H1 (cell line): ENCODE results near the gene CACNA2D4. TPM values are rescaled to one million over a fixed set of nuclear protein-coding genes. Genes with fewer than 3 reads are reported as not detected.

ENCODE experiments used
- CTCF ChIA-PET: fragments of 300-600 bp; sonication (Branson Sonifier 250); formaldehyde crosslinking; loops from one replicate; lab custom pipeline; 2021; ENCODE audit not compliant: partially characterized antibody; lab: Charles Lee
- POLR2A ChIA-PET: fragments of 300-600 bp; sonication (Branson Sonifier 250); formaldehyde crosslinking; loops from one replicate; lab custom pipeline; 2021; ENCODE audit warnings: inconsistent platforms; ENCODE audit not compliant: partially characterized antibody; lab: Charles Lee
- DNase-seq, 2 experiments: peaks; one replicate each; pipeline versions ENCODE4 v3.0.0 to v3.0.0-alpha.2; 2010 to 2022; ENCODE audit warnings: low spot score in 2 of 2, low read depth in 1 of 2, mixed read lengths in 1 of 2
- FAIRE-seq: peaks from 2 replicates; lab custom pipeline; 2011; peaks lifted over from hg19 to GRCh38; lab: Jason Lieb, UNC
- H2AFZ ChIP-seq: 2 replicates; pipeline ENCODE4 v1.8.1; 2012; ENCODE audit warnings: low read length, inconsistent platforms
- H2AK5ac ChIP-seq: 2 replicates; pipeline ENCODE4 v1.6.1; 2013; ENCODE audit warnings: low read depth, low read length
- H2BK120ac ChIP-seq: replicated peaks from 2 replicates; pipeline ENCODE3; 2013; ENCODE audit warnings: low read depth, low read length, inconsistent platforms
- H2BK12ac ChIP-seq: 2 replicates; pipeline ENCODE4 v1.6.1; 2013; ENCODE audit warnings: low read depth, low read length
- H2BK15ac ChIP-seq: 2 replicates; pipeline ENCODE4 v1.6.1; 2013; ENCODE audit warnings: low read length
- H2BK20ac ChIP-seq: 2 replicates; pipeline ENCODE4 v1.6.1; 2013; ENCODE audit warnings: low read length
- H2BK5ac ChIP-seq: 2 replicates; pipeline ENCODE4 v1.6.1; 2013; ENCODE audit warnings: low read depth, low read length
- H3K14ac ChIP-seq: 2 replicates; pipeline ENCODE4 v1.6.1; 2013; ENCODE audit warnings: inconsistent platforms; ENCODE audit not compliant: insufficient read length
- H3K18ac ChIP-seq: 2 replicates; pipeline ENCODE4 v1.6.1; 2013; ENCODE audit warnings: low read length; ENCODE audit errors: extremely low read depth
- H3K23ac ChIP-seq: 2 replicates; pipeline ENCODE4 v1.6.1; 2013; ENCODE audit warnings: inconsistent platforms; ENCODE audit not compliant: insufficient read length
- H3K23me2 ChIP-seq: 2 replicates; pipeline ENCODE4 v1.6.1; 2013; ENCODE audit warnings: low read depth, low read length
- H3K27ac ChIP-seq: 2 replicates; pipeline ENCODE4 v1.6.1; 2011; ENCODE audit warnings: low read depth, low read length, inconsistent platforms
- H3K27me3 ChIP-seq, 4 experiments: replicated peaks in 1 of 4; 1 replicate in 1 of 4; 2 replicates in 3 of 4; pipeline versions ENCODE4 v1.6.1 to v1.8.1; 2011 to 2013; ENCODE audit warnings: low read length in 3 of 4, mild to moderate bottlenecking in 3 of 4, inconsistent platforms in 2 of 4, mixed read lengths in 2 of 4, moderate library complexity in 1 of 4; ENCODE audit not compliant: control insufficient read depth in 3 of 4, insufficient read depth in 3 of 4; ENCODE audit errors: extremely low read depth in 1 of 4
- H3K36me3 ChIP-seq, 4 experiments: 2 replicates each; pipeline versions ENCODE4 v1.6.1 to v1.8.1; 2011 to 2013; ENCODE audit warnings: mild to moderate bottlenecking in 4 of 4, low read length in 3 of 4, moderate library complexity in 2 of 4, control low read depth in 1 of 4, inconsistent platforms in 1 of 4; ENCODE audit not compliant: insufficient read depth in 4 of 4, control insufficient read depth in 2 of 4
- H3K4ac ChIP-seq: replicated peaks from 2 replicates; pipeline ENCODE3; 2013; ENCODE audit warnings: low read length, low read depth, mixed read lengths, inconsistent platforms; ENCODE audit not compliant: insufficient read length
- H3K4me1 ChIP-seq, 4 experiments: replicated peaks in 1 of 4; 1 replicate in 1 of 4; 2 replicates in 3 of 4; pipeline versions ENCODE4 v1.6.1 to v1.8.1; 2011 to 2013; ENCODE audit warnings: low read length in 3 of 4, inconsistent platforms in 2 of 4, mixed read lengths in 1 of 4; ENCODE audit not compliant: insufficient read depth in 4 of 4, control insufficient read depth in 3 of 4
- H3K4me2 ChIP-seq, 2 experiments: 2 replicates each; pipeline versions ENCODE4 v1.6.1 to v1.8.1; 2011 to 2013; ENCODE audit warnings: low read depth in 2 of 2, low read length in 2 of 2, control low read depth in 1 of 2, inconsistent platforms in 1 of 2, mild to moderate bottlenecking in 1 of 2; ENCODE audit not compliant: insufficient read depth in 1 of 2
- H3K4me3 ChIP-seq, 4 experiments: fragments of 200-600, 300-600 bp in 1 of 4; sonication (generic), shearing (Covaris generic), sonication (Bioruptor Twin) in 1 of 4; 2 replicates each; pipeline versions ENCODE4 v1.5.1 to v1.8.1; 2011 to 2016; ENCODE audit warnings: low read length in 4 of 4, low read depth in 3 of 4, control low read depth in 2 of 4, inconsistent platforms in 2 of 4, mild to moderate bottlenecking in 2 of 4, mixed read lengths in 1 of 4, moderate library complexity in 1 of 4; ENCODE audit not compliant: insufficient read depth in 2 of 4; ENCODE audit errors: extremely low read depth in 1 of 4
- H3K56ac ChIP-seq: replicated peaks from 2 replicates; pipeline ENCODE3; 2013; ENCODE audit warnings: low read depth, mild to moderate bottlenecking, mixed read lengths, low read length, inconsistent platforms; ENCODE audit not compliant: insufficient read length
- H3K79me1 ChIP-seq: 2 replicates; pipeline ENCODE4 v1.6.1; 2013; ENCODE audit warnings: low read depth, low read length, control low read depth
- H3K79me2 ChIP-seq, 2 experiments: 2 replicates each; pipeline versions ENCODE4 v1.6.1 to v1.8.1; 2012 to 2013; ENCODE audit warnings: low read length in 2 of 2, mild to moderate bottlenecking in 2 of 2, inconsistent platforms in 1 of 2; ENCODE audit not compliant: insufficient read depth in 2 of 2, control insufficient read depth in 1 of 2
- H3K9ac ChIP-seq, 4 experiments: replicated peaks in 1 of 4; 1 replicate in 1 of 4; 2 replicates in 3 of 4; pipeline versions ENCODE4 v1.6.1 to v1.8.1; 2011 to 2013; ENCODE audit warnings: low read depth in 3 of 4, low read length in 3 of 4, control low read depth in 2 of 4, mild to moderate bottlenecking in 2 of 4, moderate library complexity in 2 of 4, inconsistent platforms in 1 of 4; ENCODE audit errors: extremely low read depth in 1 of 4
- H3K9me3 ChIP-seq, 2 experiments: 2 replicates each; pipeline versions ENCODE4 v1.6.1 to v1.8.1; 2012 to 2013; ENCODE audit warnings: mild to moderate bottlenecking in 2 of 2, moderate library complexity in 2 of 2, control low read depth in 1 of 2, inconsistent platforms in 1 of 2, low read depth in 1 of 2, low read length in 1 of 2, mixed read lengths in 1 of 2; ENCODE audit not compliant: insufficient read depth in 2 of 2
- H4K20me1 ChIP-seq, 2 experiments: replicated peaks in 1 of 2; 2 replicates each; pipeline versions ENCODE3 to v1.8.1; 2011 to 2013; ENCODE audit warnings: inconsistent platforms in 2 of 2, low read length in 2 of 2, mild to moderate bottlenecking in 1 of 2; ENCODE audit not compliant: insufficient read depth in 2 of 2, control insufficient read depth in 1 of 2
- H4K5ac ChIP-seq: 2 replicates; pipeline ENCODE4 v1.6.1; 2013; ENCODE audit warnings: low read length, low read depth, mixed read lengths, inconsistent platforms; ENCODE audit not compliant: insufficient read length
- H4K8ac ChIP-seq: 2 replicates; pipeline ENCODE4 v1.8.0; 2013; ENCODE audit warnings: mild to moderate bottlenecking, moderate library complexity, low read length, inconsistent platforms; ENCODE audit not compliant: insufficient read depth; ENCODE audit errors: extremely low read depth
- H4K91ac ChIP-seq: replicated peaks from 2 replicates; pipeline ENCODE3; 2013; ENCODE audit warnings: low read length, mixed read lengths, inconsistent platforms; ENCODE audit not compliant: insufficient read length
- ASH2L ChIP-seq: fragments of 200-600, 300-600 bp; sonication (generic); IDR thresholded peaks from one replicate; pipeline ENCODE4 v1.7.1; 2017; ENCODE audit warnings: low read length
- CHD2 ChIP-seq: IDR thresholded peaks from 2 replicates; pipeline ENCODE4 v1.6.1; 2012; ENCODE audit warnings: low read length, improper control_type of control experiment
- NRF1 ChIP-seq: IDR thresholded peaks from 2 replicates; pipeline ENCODE4 v1.6.1; 2011; ENCODE audit warnings: mild to moderate bottlenecking, low read depth, low read length, improper control_type of control experiment
- PHF8 ChIP-seq: fragments of 200-600 bp; sonication (generic); conservative IDR thresholded peaks from 2 replicates; pipeline ENCODE4 v1.7.1; 2012; ENCODE audit warnings: low read depth, mild to moderate bottlenecking, inconsistent platforms, low read length, moderate library complexity
- RNF2 ChIP-seq: fragments of 200-900, 300-1000 bp; sonication (generic); IDR thresholded peaks from 2 replicates; pipeline ENCODE4 v1.7.1; 2016; ENCODE audit warnings: borderline replicate concordance, low read depth, mild to moderate bottlenecking, antibody characterized with exemption, low read length; ENCODE audit not compliant: poor library complexity, severe bottlenecking; ENCODE audit errors: missing control alignments
- SP4 ChIP-seq: IDR thresholded peaks from 2 replicates; pipeline ENCODE4 v1.6.1; 2012; ENCODE audit warnings: low read length, inconsistent platforms
- TAF1 ChIP-seq: IDR thresholded peaks from 2 replicates; pipeline ENCODE4 v1.6.1; 2011; ENCODE audit warnings: mild to moderate bottlenecking, low read depth, low read length
- USF2 ChIP-seq: IDR thresholded peaks from 2 replicates; pipeline ENCODE4 v1.6.1; 2011; ENCODE audit warnings: low read length, improper control_type of control experiment
- YY1 ChIP-seq: IDR thresholded peaks from 2 replicates; pipeline ENCODE4 v1.6.1; 2011; ENCODE audit warnings: low read depth, mild to moderate bottlenecking, low read length
- WGBS, 2 experiments: shearing (Covaris generic) in 1 of 2; methylation state at CpG; one replicate each; pipeline versions ENCODE4 v1.1.6 to v1.1.7; 2013 to 2015; ENCODE audit warnings: low lambda C conversion rate in 2 of 2, mixed read lengths in 2 of 2, inconsistent platforms in 1 of 2, low coverage in 1 of 2, missing lambda C conversion rate in 1 of 2; ENCODE audit not compliant: insufficient replicate concordance in 2 of 2, insufficient coverage in 1 of 2, insufficient read length in 1 of 2; ENCODE audit errors: extremely low coverage in 1 of 2, missing lambda C conversion rate in 1 of 2; 5-methylcytosine and 5-hydroxymethylcytosine counted together
- polyA plus RNA-seq, 7 experiments: library from polyadenylated mRNA; depleted of rRNA in 3 of 7; stranded (reverse) in 5 of 7; unstranded in 2 of 7; fragments of >200 nt in 5 of 7; fragments of 200-250 nt in 2 of 7; gene quantifications; 1 replicate in 5 of 7; 2 replicates in 1 of 7; 4 replicates in 1 of 7; pipeline versions ENCODE4 v1.2.1 to v1.2.3, GENCODE V29; 2011 to 2013; ENCODE audit warnings: missing spikeins in 2 of 7, mixed read lengths in 2 of 7
- total RNA-seq: library from RNA; stranded (reverse); fragmentation: NEBNext Ultra II Directional; extraction: Animal tissue kit (Norgen Biotek cat#: 25700); gene quantifications from 2 replicates; pipeline ENCODE4 v1.2.1, GENCODE V29; 2021

The CACNA2D4 gene
- total and polyA plus RNA-seq, 2 of the 8 experiments (the other 6 are each of a cell fraction or from before 2014, with no cell fraction given): 0.44 to 0.88 TPM

- Histone ChIP-seq H3K9ac (no peak overlapping the region), H3K79me2 (no peaks in the 10 kb centered on the region), H3K23me2 (no peaks in the 10 kb centered on the region), H2BK12ac (no peak overlapping the region), H2BK15ac (no peak overlapping the region), H2BK5ac (no peak overlapping the region), H3K9me3 (no peaks in the 10 kb centered on the region; a peak in 1 of 4 replicates), H3K56ac (no peak overlapping the region), H3K27ac (no peak overlapping the region), H3K4me2 (no peak overlapping the region), H3K27me3 (no peaks in the 10 kb centered on the region), H4K8ac (no peak overlapping the region), H3K14ac (no peak overlapping the region), H3K18ac (no peak overlapping the region), H3K23ac (no peak overlapping the region), H2AK5ac (0 out of 2 replicates have a peak overlapping the region, but pooled peaks have one; percentile 13), H2BK120ac (no peak overlapping the region), H2AFZ (no peak overlapping the region), H3K79me1 (no peaks in the 10 kb centered on the region), H2BK20ac (no peak overlapping the region), H4K91ac (no peak overlapping the region), H3K4me3 (no peak overlapping the region), H4K5ac (no peak overlapping the region), H3K4ac (no peak overlapping the region), H4K20me1 (no peaks in the 10 kb centered on the region), H3K4me1 (no peaks in the 10 kb centered on the region), H3K36me3 (no peaks in the 10 kb centered on the region)
- DNase-seq (peak in 1 of 2 experiments; percentile 19), FAIRE-seq (no peak)
- 77% methylated on average over 4 of the region's 8 CpGs; no CpG with 5 or more reads in 1 of the 2 experiments for WGBS, 2 experiments
- TF ChIP-seq CHD2 (no peak), TAF1 (no peak), NRF1 (no peak), YY1 (no peak), PHF8 (no peak), SP4 (no peak), RNF2 (no peak), ASH2L (no peak), USF2 (no peak)
- POLR2A ChIA-PET: no interaction called here
- CTCF ChIA-PET: interaction anchor here (1.0 kb wide), 1 partner anchor 58 kb away, joined by 3 read pairs; no protein-coding TSS in a partner anchor
Observed at GRCh38 chr12:1882405-1882804, 36.0 kb downstream of the CACNA2D4 start.
